NCI-H82 (cell line): ENCODE results near the gene PFKFB1.
"Not testable (repeated sequence)": the region's sequence is repeated elsewhere in the genome, so short reads cannot be mapped to it uniquely, and the experiment has no call there.

Experiments
- DNase-seq: peaks from one replicate; lab custom pipeline; 2025; lab: John Stamatoyannopoulos, UW

PFKFB1 gene

DNA sequence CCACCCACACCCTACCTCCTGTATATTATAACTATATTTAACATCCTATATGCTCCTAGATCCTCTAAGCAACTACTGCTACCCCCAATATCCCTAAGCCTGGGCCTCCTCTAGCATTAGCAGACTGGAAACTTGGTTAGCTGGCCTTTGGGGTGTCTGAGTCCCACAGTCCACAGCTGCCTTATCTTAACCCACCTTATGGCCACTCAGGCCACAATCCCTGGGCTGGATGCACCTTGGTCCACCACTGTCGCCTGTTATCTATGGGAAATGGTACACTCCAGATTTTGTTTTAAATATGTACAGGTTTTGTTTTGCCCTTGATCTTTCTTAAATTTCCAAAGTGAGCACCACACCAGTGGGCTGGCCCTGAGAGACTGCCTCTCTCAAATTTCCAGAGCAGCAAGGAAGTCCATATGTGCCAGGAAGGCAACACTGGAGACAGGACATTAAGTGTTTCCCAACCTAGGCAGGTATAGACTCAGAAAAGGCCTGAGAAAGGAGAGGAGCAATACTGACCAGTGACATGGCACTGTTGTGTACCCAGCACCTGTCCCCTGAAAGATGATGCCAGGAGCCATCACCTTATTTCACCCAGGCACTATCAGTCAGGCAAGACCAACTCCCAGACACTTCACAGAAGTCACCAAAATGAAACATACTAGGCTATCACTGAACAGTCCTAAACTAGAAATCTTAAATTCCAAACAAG is 921 bp downstream of the PFKFB1 start:
- DNase-seq, result no peak

DNA sequence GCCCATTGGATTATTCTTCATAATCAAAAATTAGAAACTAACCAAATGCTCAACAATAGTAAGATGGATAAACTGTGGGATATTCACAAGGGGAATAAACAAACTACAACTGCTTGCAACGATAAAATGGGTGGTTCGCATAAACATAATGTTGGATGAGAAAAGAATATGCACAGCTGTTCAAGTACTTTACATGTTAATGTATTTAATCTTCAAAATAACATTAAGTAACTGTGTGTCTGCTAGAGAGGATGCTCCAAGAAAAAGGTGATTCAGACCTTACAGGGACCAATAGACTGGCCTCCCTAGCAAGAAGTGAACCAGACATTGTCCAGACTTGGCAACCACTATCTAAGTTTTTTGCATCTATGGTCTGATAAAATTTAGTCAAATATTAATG is 2.3 kb downstream of the PFKFB1 start:
- DNase-seq, result no peak

- DNase-seq, result not testable (repeated sequence)
These were observed 10.7 kb downstream of the PFKFB1 start for GRCh38 chrX:54983306-54983705.

DNA sequence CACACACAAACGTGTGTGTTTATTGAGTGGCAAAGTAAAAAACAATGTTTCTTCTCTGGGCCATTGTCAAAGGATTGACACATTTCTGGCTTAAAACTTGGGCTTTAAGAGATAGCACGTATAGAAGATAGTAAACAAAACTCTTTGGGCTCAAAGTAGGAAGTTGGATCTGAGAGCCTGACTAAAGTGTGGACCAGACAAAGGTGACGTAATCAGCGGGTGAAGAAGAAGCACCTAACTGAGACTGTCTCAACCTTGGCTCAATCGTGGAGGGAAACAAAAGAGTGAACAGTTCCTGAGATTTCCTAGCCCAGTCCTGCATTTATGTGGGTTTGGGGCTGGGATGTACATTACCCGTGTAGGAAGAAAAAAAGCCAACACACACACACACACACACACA is 13.7 kb downstream of the PFKFB1 start:
- no peak for DNase-seq

DNA sequence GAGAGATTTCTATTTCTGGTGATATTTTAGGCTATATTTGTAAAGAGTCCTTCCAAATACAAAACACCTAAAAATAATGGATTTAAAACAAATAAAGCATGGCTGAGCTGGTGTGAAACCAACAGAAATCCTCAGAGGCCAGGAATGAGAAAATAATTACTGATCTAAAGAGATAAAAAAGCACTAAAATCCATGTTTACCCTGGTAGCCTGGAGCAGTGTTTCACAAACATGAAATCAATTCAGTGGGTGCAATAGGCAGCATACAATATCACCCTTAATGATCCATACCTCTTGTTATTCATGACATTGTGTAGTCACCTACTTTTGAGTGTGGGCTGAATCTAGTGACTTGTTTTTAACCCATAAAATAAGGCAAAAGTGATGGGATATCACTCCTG is 14.6 kb downstream of the PFKFB1 start:
- DNase-seq, result no peak

- no peak for DNase-seq
These were observed 15.5 kb downstream of the PFKFB1 start for GRCh38 chrX:54978448-54978847.

- no peak for DNase-seq
These were observed 16.6 kb downstream of the PFKFB1 start for GRCh38 chrX:54977387-54977786.

- DNase-seq, result no peak
These were observed 29.1 kb downstream of the PFKFB1 start for GRCh38 chrX:54964766-54965497.

GRCh38 chrX:54961750-54962149 is 32.2 kb downstream of the PFKFB1 start:
- DNase-seq, result no peak

- no peak for DNase-seq
These were observed 43.1 kb downstream of the PFKFB1 start for GRCh38 chrX:54950730-54951375.

DNA sequence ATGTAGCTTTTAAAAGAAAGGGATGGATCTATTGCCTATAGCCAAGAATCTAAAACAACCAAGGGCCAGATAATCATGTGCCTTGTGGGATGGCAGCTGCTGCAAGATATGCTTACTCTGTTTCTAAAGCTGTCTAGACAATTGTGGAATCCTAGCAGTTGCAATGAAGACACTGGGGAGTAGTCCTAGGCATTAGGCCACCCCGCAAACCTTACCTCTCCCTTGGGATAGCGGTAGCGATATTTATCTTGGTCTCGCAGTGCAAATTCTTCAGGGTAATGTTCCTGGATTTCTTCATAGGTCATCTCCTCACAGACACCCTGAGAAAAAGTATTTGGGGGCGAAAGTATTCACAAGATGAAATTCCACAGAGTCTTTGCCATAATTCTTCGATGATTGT is 48.8 kb downstream of the PFKFB1 start:
- peak; percentile 22 for DNase-seq

DNA sequence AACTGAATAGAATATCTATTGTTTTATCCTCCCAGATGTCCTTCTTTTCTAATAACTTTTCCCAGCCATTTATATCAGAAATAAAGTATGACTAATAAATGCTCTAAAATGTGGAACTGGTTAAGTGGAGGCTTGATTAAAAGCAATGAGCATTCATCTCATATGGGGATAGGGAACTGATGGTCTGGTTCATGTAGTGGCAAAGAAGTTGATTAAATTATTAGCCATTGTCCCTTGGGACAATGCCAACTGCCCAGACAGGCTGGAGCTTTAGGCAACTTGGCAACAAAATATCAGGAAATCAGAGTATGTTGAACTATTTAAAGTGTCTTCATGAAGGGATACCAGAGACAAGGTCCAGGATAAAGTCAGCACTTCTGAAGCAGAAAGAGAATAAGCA is 49.2 kb downstream of the PFKFB1 start:
- DNase-seq, result peak; percentile 22

DNA sequence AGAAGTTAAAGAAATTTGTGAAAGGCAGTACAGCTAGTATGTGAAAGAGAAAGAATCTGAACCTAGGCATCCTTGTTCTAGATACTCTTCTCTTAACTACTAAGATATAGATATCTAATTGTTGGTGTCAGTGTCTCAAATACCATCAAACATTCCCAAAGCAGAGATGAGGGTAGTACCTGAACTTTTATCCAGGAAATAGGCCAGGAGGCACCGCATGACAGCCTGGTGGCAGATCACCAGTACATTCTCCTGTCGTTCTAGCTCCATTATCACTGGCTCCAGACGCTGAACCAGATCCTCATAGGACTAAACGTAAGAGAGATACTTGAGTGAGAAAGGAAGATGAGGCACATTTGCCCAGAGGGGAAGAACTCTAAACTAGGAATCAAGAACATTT is 56.6 kb downstream of the PFKFB1 start:
- DNase-seq, result no peak

DNA sequence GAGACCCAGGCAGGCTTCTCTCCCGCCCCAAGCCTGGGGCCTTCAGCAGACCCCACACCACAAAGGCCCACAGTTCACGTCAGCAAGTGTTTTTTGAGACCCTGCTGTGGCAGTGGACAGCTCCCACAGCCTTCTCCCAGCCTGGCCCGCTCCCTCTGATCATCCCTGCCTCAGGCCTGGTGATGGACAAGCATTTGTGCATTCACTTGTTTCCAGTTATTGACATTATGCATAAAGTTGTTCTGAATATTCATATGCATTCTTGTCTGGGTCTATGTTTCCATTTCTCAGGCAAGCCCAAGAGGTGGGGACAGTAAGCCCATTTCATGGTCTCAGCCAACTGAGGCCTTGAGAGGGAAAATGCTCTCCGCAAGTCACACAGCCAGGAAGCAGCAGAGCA is 58.7 kb downstream of the PFKFB1 start:
- DNase-seq, result no peak

GRCh38 chrX:54934890-54935289 is 59.1 kb downstream of the PFKFB1 start:
- no peak for DNase-seq

GRCh38 chrX:54934058-54934457 is 59.9 kb downstream of the PFKFB1 start:
- no peak for DNase-seq

DNA sequence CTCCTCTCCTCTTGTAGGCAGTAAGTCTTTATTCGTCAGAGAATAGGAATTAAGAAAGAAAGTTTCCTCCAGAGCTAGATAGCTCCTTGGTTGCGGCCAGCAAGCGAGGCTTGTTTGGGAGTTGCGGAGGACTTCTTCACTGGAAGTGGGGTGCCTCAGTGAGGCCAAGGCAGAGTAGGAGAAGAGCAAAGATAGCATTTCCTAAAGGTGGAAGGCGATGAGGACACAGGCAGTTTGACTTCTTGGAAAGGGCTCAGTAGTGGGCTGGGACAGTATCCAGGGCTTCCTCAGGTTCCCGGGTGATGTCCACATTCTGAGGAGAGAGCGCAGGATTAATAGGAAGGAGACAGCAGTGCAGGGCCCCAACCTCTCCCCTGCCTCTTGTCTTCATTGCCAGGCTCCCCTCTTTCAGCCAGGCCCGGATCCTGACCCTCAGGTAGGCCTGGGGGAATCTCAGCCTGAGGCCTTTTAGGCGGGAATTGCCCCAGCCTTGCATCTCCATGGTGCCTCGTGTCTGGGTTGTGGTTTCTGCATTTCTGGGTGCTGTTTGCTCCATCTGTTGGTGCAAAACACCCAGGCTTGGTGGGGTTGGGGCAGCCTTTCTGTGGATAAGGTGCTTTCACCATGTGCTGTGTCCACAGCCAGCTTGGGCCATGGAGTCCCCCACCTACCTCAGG is 60.7 kb downstream of the PFKFB1 start:
- DNase-seq, result no peak

DNA sequence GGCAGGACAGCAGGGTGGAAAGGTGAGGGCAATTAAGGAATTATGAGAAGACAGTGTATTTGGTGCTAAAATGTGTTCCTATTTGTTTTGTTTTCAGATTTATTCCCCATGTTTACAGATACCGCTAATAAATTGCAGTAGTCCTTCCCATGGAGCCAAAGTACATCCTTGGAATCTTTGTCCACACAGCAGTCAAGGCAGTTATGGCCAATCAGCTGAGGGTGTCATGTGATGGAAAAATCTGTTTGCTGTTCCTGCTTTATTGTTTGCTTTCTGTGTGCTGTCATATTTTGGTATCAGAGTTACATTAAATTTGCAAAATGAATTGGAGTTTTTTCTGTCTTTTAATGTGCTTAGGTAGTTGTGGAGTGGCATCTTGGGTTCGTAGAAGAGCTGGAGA is 62.9 kb downstream of the PFKFB1 start:
- DNase-seq, result no peak

DNA sequence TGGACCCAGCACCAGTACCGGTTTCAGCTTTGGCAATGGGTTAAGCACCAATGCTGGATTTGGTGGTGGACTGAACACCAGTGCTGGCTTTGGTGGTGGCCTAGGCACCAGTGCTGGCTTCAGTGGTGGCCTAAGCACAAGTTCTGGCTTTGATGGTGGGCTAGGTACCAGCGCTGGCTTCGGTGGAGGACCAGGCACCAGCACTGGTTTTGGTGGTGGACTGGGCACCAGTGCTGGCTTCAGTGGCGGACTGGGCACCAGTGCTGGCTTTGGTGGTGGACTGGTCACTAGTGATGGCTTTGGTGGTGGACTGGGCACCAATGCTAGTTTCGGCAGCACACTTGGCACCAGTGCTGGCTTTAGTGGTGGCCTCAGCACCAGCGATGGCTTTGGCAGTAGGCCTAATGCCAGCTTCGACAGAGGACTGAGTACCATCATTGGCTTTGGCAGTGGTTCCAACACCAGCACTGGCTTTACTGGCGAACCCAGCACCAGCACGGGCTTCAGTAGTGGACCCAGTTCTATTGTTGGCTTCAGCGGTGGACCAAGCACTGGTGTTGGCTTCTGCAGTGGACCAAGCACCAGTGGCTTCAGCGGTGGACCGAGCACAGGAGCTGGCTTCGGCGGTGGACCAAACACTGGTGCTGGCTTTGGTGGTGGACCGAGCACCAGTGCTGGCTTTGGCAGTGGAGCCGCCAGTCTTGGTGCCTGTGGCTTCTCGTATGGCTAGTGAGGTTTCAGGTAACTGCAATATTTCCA is 63.5 kb downstream of the PFKFB1 start:
- DNase-seq, result no peak

DNA sequence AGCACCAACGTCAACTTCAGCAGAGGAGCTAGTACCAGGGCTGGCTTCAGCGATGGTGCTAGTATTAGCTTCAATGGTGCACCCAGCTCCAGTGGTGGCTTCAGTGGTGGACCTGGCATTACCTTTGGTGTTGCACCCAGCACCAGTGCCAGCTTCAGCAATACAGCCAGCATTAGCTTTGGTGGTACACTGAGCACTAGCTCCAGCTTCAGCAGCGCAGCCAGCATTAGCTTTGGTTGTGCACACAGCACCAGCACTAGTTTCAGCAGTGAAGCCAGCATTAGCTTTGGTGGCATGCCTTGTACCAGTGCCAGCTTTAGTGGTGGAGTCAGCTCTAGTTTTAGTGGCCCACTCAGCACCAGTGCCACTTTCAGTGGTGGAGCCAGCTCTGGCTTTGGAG is 65.1 kb downstream of the PFKFB1 start:
- no peak for DNase-seq

GRCh38 chrX:54926978-54927377 is 67.0 kb downstream of the PFKFB1 start:
- no peak for DNase-seq

- DNase-seq, result no peak
These were observed 70.6 kb downstream of the PFKFB1 start for GRCh38 chrX:54923376-54923775.
